Measurements from ENCODE around the gene AGBL4.

AGBL4 gene

DNA sequence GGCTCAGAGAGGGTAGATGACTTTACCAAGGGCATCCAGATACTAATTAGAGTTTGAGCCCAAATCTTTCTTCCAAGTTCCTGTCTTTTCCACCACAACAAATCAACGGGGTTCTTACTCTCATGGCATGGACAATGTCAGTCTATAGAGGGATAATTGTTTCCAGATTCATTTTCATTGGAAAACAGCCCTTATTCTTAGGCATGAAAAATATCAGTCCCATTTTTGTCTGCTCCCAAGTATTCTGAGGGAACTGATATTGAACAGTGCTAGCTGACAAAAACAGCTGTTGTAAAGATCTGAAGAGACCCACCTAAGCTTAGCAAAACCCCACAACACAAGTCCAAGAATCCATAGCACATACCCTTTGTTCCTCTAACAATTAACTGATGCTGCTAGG lies 898.0 kb downstream of the AGBL4 start:
- H2AFZ ChIP-seq (ENCODE audit: low read length, unreplicated experiment) = no peak overlapping the region
- H3K4me1 ChIP-seq (ENCODE audit: control insufficient read depth, insufficient read depth, low read length, unreplicated experiment) = no peaks in the 10 kb centered on the region
- no peak overlapping the region for H3K27ac ChIP-seq (ENCODE audit: low read depth, low read length)
- no peaks in the 10 kb centered on the region for H3K27me3 ChIP-seq (ENCODE audit: insufficient read depth, low read length)
- H3K4me3 ChIP-seq (ENCODE audit: low read depth, low read length) = no peak overlapping the region
- H3K79me2 ChIP-seq (ENCODE audit: control insufficient read depth, insufficient read depth, low read length, unreplicated experiment) = no peaks in the 10 kb centered on the region
- H3K36me3 ChIP-seq (ENCODE audit: insufficient read depth, low read length) = no peaks in the 10 kb centered on the region

GRCh38 chr1:49111931-49112330 lies 911.8 kb downstream of the AGBL4 start:
- H3K27me3 ChIP-seq (ENCODE audit: insufficient read depth, low read length) = no peaks in the 10 kb centered on the region
- no peak overlapping the region for H3K27ac ChIP-seq (ENCODE audit: low read depth, low read length)
- H3K4me1 ChIP-seq (ENCODE audit: control insufficient read depth, insufficient read depth, low read length, unreplicated experiment) = no peaks in the 10 kb centered on the region
- no peak overlapping the region for H2AFZ ChIP-seq (ENCODE audit: low read length, unreplicated experiment)
- no peaks in the 10 kb centered on the region for H3K79me2 ChIP-seq (ENCODE audit: control insufficient read depth, insufficient read depth, low read length, unreplicated experiment)
- no peak overlapping the region for H3K4me3 ChIP-seq (ENCODE audit: low read depth, low read length)
- no peaks in the 10 kb centered on the region for H3K36me3 ChIP-seq (ENCODE audit: insufficient read depth, low read length)

DNA sequence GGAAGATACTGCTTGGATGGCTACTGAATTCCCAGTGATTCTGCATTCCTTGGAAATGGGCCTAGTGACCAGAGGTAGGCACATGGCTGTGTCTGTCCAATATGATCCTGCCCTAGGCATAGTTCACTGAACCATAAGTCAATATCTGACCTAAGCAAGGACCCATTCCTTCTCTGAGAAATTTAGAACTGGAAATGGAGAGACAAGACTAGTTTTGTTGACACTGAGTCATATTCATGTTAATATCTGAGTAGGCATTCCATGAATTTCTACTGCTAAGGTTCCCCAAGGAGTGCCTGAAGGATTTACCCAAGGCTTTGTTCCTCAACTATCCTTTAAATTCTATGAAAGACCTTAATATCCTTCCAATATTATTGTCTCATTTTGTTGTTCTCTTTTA lies 917.3 kb downstream of the AGBL4 start:
- H3K4me3 ChIP-seq (ENCODE audit: low read depth, low read length) = no peak overlapping the region
- no peak overlapping the region for H3K27ac ChIP-seq (ENCODE audit: low read depth, low read length)
- no peaks in the 10 kb centered on the region for H3K27me3 ChIP-seq (ENCODE audit: insufficient read depth, low read length)
- no peaks in the 10 kb centered on the region for H3K79me2 ChIP-seq (ENCODE audit: control insufficient read depth, insufficient read depth, low read length, unreplicated experiment)
- H2AFZ ChIP-seq (ENCODE audit: low read length, unreplicated experiment) = no peak overlapping the region
- H3K4me1 ChIP-seq (ENCODE audit: control insufficient read depth, insufficient read depth, low read length, unreplicated experiment) = no peaks in the 10 kb centered on the region
- no peaks in the 10 kb centered on the region for H3K36me3 ChIP-seq (ENCODE audit: insufficient read depth, low read length)

- no peaks in the 10 kb centered on the region for H3K36me3 ChIP-seq (ENCODE audit: insufficient read depth, low read length)
- H3K4me3 ChIP-seq (ENCODE audit: low read depth, low read length) = no peak overlapping the region
- no peaks in the 10 kb centered on the region for H3K27me3 ChIP-seq (ENCODE audit: insufficient read depth, low read length)
- H3K27ac ChIP-seq (ENCODE audit: low read depth, low read length) = no peak overlapping the region
- no peaks in the 10 kb centered on the region for H3K79me2 ChIP-seq (ENCODE audit: control insufficient read depth, insufficient read depth, low read length, unreplicated experiment)
- H2AFZ ChIP-seq (ENCODE audit: low read length, unreplicated experiment) = no peak overlapping the region
- no peaks in the 10 kb centered on the region for H3K4me1 ChIP-seq (ENCODE audit: control insufficient read depth, insufficient read depth, low read length, unreplicated experiment)
Observed at GRCh38 chr1:49104575-49104974, 919.2 kb downstream of the AGBL4 start.

DNA sequence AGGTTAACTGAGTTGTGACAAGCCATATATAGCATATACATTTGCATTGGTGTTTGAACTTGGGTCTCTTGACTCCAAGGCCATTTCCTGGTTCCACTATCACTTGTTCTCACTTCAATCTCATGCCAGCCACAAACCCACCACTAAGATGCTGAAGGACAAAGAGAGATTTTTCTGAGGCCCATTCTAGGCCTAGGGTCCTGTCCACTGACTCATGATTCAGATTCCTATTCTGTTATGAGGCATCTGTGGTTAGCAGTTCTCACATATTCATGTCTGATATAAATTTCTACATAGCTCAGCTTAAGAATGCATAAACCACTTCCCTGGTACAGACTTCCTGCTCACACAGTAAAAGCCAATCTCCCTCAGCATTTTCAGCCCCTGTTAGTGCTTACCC lies 921.0 kb downstream of the AGBL4 start:
- Histone ChIP-seq H3K27ac (ENCODE audit: low read depth, low read length) (no peak overlapping the region), H2AFZ (ENCODE audit: low read length, unreplicated experiment) (no peak overlapping the region), H3K36me3 (ENCODE audit: insufficient read depth, low read length) (no peaks in the 10 kb centered on the region), H3K79me2 (ENCODE audit: control insufficient read depth, insufficient read depth, low read length, unreplicated experiment) (no peaks in the 10 kb centered on the region), H3K4me1 (ENCODE audit: control insufficient read depth, insufficient read depth, low read length, unreplicated experiment) (no peaks in the 10 kb centered on the region), H3K4me3 (ENCODE audit: low read depth, low read length) (no peak overlapping the region), H3K27me3 (ENCODE audit: insufficient read depth, low read length) (no peaks in the 10 kb centered on the region)

GRCh38 chr1:49098866-49099265 lies 924.9 kb downstream of the AGBL4 start:
- Histone ChIP-seq H3K27ac (ENCODE audit: low read depth, low read length) (no peak overlapping the region), H3K36me3 (ENCODE audit: insufficient read depth, low read length) (no peaks in the 10 kb centered on the region), H3K4me3 (ENCODE audit: low read depth, low read length) (no peak overlapping the region), H3K27me3 (ENCODE audit: insufficient read depth, low read length) (no peaks in the 10 kb centered on the region), H3K79me2 (ENCODE audit: control insufficient read depth, insufficient read depth, low read length, unreplicated experiment) (no peaks in the 10 kb centered on the region), H3K4me1 (ENCODE audit: control insufficient read depth, insufficient read depth, low read length, unreplicated experiment) (no peaks in the 10 kb centered on the region), H2AFZ (ENCODE audit: low read length, unreplicated experiment) (no peak overlapping the region)

GRCh38 chr1:49086327-49086726 lies 937.4 kb downstream of the AGBL4 start:
- no peaks in the 10 kb centered on the region for H3K4me1 ChIP-seq (ENCODE audit: control insufficient read depth, insufficient read depth, low read length, unreplicated experiment)
- no peak overlapping the region for H3K27ac ChIP-seq (ENCODE audit: low read depth, low read length)
- H3K4me3 ChIP-seq (ENCODE audit: low read depth, low read length) = no peak overlapping the region
- no peaks in the 10 kb centered on the region for H3K79me2 ChIP-seq (ENCODE audit: control insufficient read depth, insufficient read depth, low read length, unreplicated experiment)
- H3K36me3 ChIP-seq (ENCODE audit: insufficient read depth, low read length) = no peaks in the 10 kb centered on the region
- H3K27me3 ChIP-seq (ENCODE audit: insufficient read depth, low read length) = no peaks in the 10 kb centered on the region
- no peak overlapping the region for H2AFZ ChIP-seq (ENCODE audit: low read length, unreplicated experiment)

DNA sequence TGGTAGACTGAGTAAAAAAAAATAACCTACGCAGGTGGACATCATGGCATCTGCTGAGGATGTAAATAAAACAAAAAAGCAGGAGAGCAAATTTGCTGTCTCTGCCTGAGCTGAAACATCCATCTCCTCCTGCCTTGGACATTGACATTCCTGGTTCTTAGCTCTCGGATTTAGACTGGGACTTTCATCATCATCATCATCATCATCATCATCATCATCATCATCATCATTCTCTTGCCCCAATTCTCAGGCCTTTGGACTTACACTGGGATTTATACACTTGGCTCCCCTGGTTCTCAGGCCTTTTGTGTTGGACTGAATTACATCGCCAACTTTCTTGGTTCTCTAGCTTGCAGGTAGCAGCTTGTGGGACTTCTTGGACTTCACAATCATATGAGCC lies 938.7 kb downstream of the AGBL4 start:
- H3K4me3 ChIP-seq (ENCODE audit: low read depth, low read length) = no peak overlapping the region
- no peaks in the 10 kb centered on the region for H3K4me1 ChIP-seq (ENCODE audit: control insufficient read depth, insufficient read depth, low read length, unreplicated experiment)
- no peak overlapping the region for H3K27ac ChIP-seq (ENCODE audit: low read depth, low read length)
- no peaks in the 10 kb centered on the region for H3K36me3 ChIP-seq (ENCODE audit: insufficient read depth, low read length)
- H3K27me3 ChIP-seq (ENCODE audit: insufficient read depth, low read length) = no peaks in the 10 kb centered on the region
- H3K79me2 ChIP-seq (ENCODE audit: control insufficient read depth, insufficient read depth, low read length, unreplicated experiment) = no peaks in the 10 kb centered on the region
- H2AFZ ChIP-seq (ENCODE audit: low read length, unreplicated experiment) = no peak overlapping the region

DNA sequence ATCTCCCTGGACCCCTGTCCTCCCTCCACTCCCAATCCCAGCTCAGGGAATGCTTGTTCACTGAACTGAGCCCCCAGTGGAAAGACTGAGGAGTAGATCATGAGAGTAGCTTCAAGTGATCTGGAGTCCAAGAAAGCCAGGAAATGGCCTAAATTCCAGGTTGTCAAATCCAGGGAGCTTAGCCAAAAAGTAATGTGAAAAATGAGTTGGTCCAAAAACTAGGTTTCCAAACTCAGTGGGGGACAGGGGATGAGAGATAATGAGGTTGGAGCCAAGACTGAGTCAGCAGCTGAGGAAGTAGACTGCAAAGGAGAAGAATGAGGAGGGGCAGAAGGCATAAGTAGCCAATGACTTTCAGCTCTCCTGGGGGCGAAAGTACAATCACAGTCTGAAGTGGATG lies 963.0 kb downstream of the AGBL4 start:
- H2AFZ ChIP-seq (ENCODE audit: low read length, unreplicated experiment) = no peak overlapping the region
- H3K4me3 ChIP-seq (ENCODE audit: low read depth, low read length) = no peak overlapping the region
- no peaks in the 10 kb centered on the region for H3K4me1 ChIP-seq (ENCODE audit: control insufficient read depth, insufficient read depth, low read length, unreplicated experiment)
- H3K27ac ChIP-seq (ENCODE audit: low read depth, low read length) = no peak overlapping the region
- no peaks in the 10 kb centered on the region for H3K36me3 ChIP-seq (ENCODE audit: insufficient read depth, low read length)
- H3K79me2 ChIP-seq (ENCODE audit: control insufficient read depth, insufficient read depth, low read length, unreplicated experiment) = no peaks in the 10 kb centered on the region
- H3K27me3 ChIP-seq (ENCODE audit: insufficient read depth, low read length) = no peaks in the 10 kb centered on the region

DNA sequence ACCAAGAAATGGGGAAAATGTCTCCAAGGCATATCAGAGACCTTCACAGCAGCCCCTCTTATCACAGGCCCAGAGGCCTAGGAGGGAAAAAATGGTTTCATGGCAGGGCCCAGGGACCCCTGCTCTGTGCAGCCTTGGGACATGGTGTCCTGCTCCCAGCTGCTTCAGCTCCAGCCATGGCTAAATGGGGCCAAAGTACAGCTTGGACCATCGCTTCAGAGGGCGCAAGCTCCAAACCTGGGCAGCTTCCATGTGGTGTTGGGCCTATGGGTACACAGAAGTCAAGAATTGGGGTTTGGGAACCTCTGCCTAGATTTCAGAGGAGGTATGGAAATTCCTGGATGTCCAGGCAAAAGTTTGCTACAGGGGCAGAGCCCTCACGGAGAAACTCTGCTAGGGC lies 964.7 kb downstream of the AGBL4 start:
- Histone ChIP-seq H3K4me1 (ENCODE audit: control insufficient read depth, insufficient read depth, low read length, unreplicated experiment) (no peaks in the 10 kb centered on the region), H3K27ac (ENCODE audit: low read depth, low read length) (no peak overlapping the region), H3K4me3 (ENCODE audit: low read depth, low read length) (no peak overlapping the region), H2AFZ (ENCODE audit: low read length, unreplicated experiment) (no peak overlapping the region), H3K79me2 (ENCODE audit: control insufficient read depth, insufficient read depth, low read length, unreplicated experiment) (no peaks in the 10 kb centered on the region), H3K36me3 (ENCODE audit: insufficient read depth, low read length) (no peaks in the 10 kb centered on the region), H3K27me3 (ENCODE audit: insufficient read depth, low read length) (no peaks in the 10 kb centered on the region)

GRCh38 chr1:49052102-49052501 lies 971.7 kb downstream of the AGBL4 start:
- H3K79me2 ChIP-seq (ENCODE audit: control insufficient read depth, insufficient read depth, low read length, unreplicated experiment) = no peaks in the 10 kb centered on the region
- H2AFZ ChIP-seq (ENCODE audit: low read length, unreplicated experiment) = no peak overlapping the region
- H3K27me3 ChIP-seq (ENCODE audit: insufficient read depth, low read length) = no peaks in the 10 kb centered on the region
- no peak overlapping the region for H3K4me3 ChIP-seq (ENCODE audit: low read depth, low read length)
- no peak overlapping the region for H3K27ac ChIP-seq (ENCODE audit: low read depth, low read length)
- no peaks in the 10 kb centered on the region for H3K36me3 ChIP-seq (ENCODE audit: insufficient read depth, low read length)
- H3K4me1 ChIP-seq (ENCODE audit: control insufficient read depth, insufficient read depth, low read length, unreplicated experiment) = no peaks in the 10 kb centered on the region

- Histone ChIP-seq H3K27me3 (ENCODE audit: insufficient read depth, low read length) (no peaks in the 10 kb centered on the region), H3K27ac (ENCODE audit: low read depth, low read length) (no peak overlapping the region), H3K79me2 (ENCODE audit: control insufficient read depth, insufficient read depth, low read length, unreplicated experiment) (no peaks in the 10 kb centered on the region), H3K4me3 (ENCODE audit: low read depth, low read length) (no peak overlapping the region), H3K4me1 (ENCODE audit: control insufficient read depth, insufficient read depth, low read length, unreplicated experiment) (no peaks in the 10 kb centered on the region), H2AFZ (ENCODE audit: low read length, unreplicated experiment) (no peak overlapping the region), H3K36me3 (ENCODE audit: insufficient read depth, low read length) (no peaks in the 10 kb centered on the region)
Observed at GRCh38 chr1:49051647-49052046, 972.1 kb downstream of the AGBL4 start.

Data from ACC112 (cell line).